ENCODE measurements around the gene SLC25A13.
A peak's percentile ranks its signal among the peaks of the same experiment; 100 is the strongest.
"Not testable (repeated sequence)": the region's sequence is repeated elsewhere in the genome, so short reads cannot be mapped to it uniquely, and the experiment has no call there.

Gene SLC25A13

GRCh38 chr7:96321658-96322372 is at the start of gene SLC25A13:
SLC25A13 (minus strand) TSS chr7:96322098; CDS start chr7:96321956, 142 bp downstream.
- Mint-ChIP-seq H3K27me3 (ENCODE audit: low read depth, poor library complexity) (no peaks in the 10 kb centered on the region), H3K36me3 (ENCODE audit: low read depth) (peaks cover 20% of the 10 kb centered on the region), H3K27ac (peak within 1 kb of the TSS; percentile 98), H3K9me3 (no peaks in the 10 kb centered on the region), H3K4me1 (peaks cover 27% of the 10 kb centered on the region), H3K4me3 (peak within 1 kb of the TSS; percentile 92)
- peak; percentile 89 for DNase-seq
- no peak for TF ChIP-seq CTCF (IDR thresholded peaks at IDR 0.05)

- not testable (repeated sequence) for H3K9me3 Mint-ChIP-seq; H3K27me3 Mint-ChIP-seq (ENCODE audit: low read depth, poor library complexity); H3K4me1 Mint-ChIP-seq; H3K4me3 Mint-ChIP-seq; H3K36me3 Mint-ChIP-seq (ENCODE audit: low read depth); DNase-seq; H3K27ac Mint-ChIP-seq
Measured at GRCh38 chr7:96365916-96366315, 44.0 kb upstream of the SLC25A13 start.

GRCh38 chr7:96361116-96361857 is 39.4 kb upstream of the SLC25A13 start:
- Mint-ChIP-seq H3K27ac (no peak overlapping the region), H3K4me1 (no peaks in the 10 kb centered on the region), H3K4me3 (no peak overlapping the region), H3K9me3 (no peaks in the 10 kb centered on the region), H3K36me3 (ENCODE audit: low read depth) (no peaks in the 10 kb centered on the region), H3K27me3 (ENCODE audit: low read depth, poor library complexity) (peaks cover 3% of the 10 kb centered on the region)
- TF ChIP-seq CTCF (IDR thresholded peaks at IDR 0.05): no peak
- no peak for DNase-seq

- Mint-ChIP-seq H3K27ac (no peak overlapping the region), H3K4me3 (no peak overlapping the region), H3K4me1 (no peaks in the 10 kb centered on the region), H3K36me3 (ENCODE audit: low read depth) (no peaks in the 10 kb centered on the region), H3K27me3 (ENCODE audit: low read depth, poor library complexity) (peaks cover 3% of the 10 kb centered on the region), H3K9me3 (no peaks in the 10 kb centered on the region)
- no peak for TF ChIP-seq CTCF (IDR thresholded peaks at IDR 0.05)
- DNase-seq: no peak
Measured at GRCh38 chr7:96359876-96360275, 38.0 kb upstream of the SLC25A13 start.

- not testable (repeated sequence) for H3K27me3 Mint-ChIP-seq (ENCODE audit: low read depth, poor library complexity); H3K9me3 Mint-ChIP-seq; H3K36me3 Mint-ChIP-seq (ENCODE audit: low read depth); H3K27ac Mint-ChIP-seq; H3K4me3 Mint-ChIP-seq; DNase-seq; H3K4me1 Mint-ChIP-seq
Measured at GRCh38 chr7:96358236-96358971, 36.5 kb upstream of the SLC25A13 start.

GRCh38 chr7:96355990-96356506 is 34.1 kb upstream of the SLC25A13 start:
- no peaks in the 10 kb centered on the region for H3K36me3 Mint-ChIP-seq (ENCODE audit: low read depth)
- no peak overlapping the region for H3K27ac Mint-ChIP-seq
- H3K4me3 Mint-ChIP-seq: no peak overlapping the region
- no peaks in the 10 kb centered on the region for H3K4me1 Mint-ChIP-seq
- DNase-seq: no peak
- no peaks in the 10 kb centered on the region for H3K9me3 Mint-ChIP-seq
- peaks cover 6% of the 10 kb centered on the region for H3K27me3 Mint-ChIP-seq (ENCODE audit: low read depth, poor library complexity)
- no peak for TF ChIP-seq CTCF (IDR thresholded peaks at IDR 0.05)

All from nephron progenitor cell (in vitro differentiated cells).